Activated T-helper 9 cell treated with anti-CD3 and anti-CD28 coated beads, Interleukin-2, amount 50 U/mL, for 16 hours (primary cell): Measurements from ENCODE around the gene TSPAN5.
"Not testable (repeated sequence)": the region's sequence is repeated elsewhere in the genome, so short reads cannot be mapped to it uniquely, and the experiment has no call there.

Experiments
- DNase-seq: peaks from one replicate; pipeline ENCODE4 v3.0.0-alpha.2; 2020; ENCODE audit warnings: low read depth

TSPAN5 gene

DNA sequence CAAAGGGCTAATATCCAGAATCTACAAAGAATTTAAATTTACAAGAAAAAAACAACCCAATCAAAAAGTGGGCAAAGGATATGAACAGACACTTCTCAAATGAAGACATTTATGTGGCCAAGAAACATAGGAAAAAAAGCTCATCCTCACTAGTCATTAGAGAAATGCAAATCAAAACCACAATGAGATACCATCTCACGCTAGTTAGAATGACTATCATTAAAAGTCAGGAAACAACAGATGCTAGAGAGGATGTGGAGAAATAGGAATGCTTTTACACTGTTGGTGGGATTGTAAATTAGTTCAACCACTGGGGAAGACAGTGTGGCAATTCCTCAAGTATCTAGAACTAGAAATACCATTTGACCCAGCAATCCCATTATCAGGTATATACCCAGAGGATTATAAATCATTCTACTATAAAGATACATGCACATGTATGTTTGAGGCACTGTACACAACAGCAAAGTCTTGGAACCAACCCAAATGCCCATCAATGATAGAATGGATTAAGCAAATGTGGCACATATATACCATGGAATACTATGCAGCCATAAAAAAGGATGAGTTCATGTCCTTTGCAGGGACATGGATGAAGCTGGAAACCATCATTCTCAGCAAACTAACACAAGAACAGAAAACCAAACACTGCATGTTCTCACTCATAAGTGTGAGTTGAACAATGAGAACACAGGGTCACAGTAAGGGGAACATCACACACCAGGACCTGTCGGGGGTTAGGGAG lies 197.1 kb downstream of the TSPAN5 start:
- DNase-seq: not testable (repeated sequence)

DNA sequence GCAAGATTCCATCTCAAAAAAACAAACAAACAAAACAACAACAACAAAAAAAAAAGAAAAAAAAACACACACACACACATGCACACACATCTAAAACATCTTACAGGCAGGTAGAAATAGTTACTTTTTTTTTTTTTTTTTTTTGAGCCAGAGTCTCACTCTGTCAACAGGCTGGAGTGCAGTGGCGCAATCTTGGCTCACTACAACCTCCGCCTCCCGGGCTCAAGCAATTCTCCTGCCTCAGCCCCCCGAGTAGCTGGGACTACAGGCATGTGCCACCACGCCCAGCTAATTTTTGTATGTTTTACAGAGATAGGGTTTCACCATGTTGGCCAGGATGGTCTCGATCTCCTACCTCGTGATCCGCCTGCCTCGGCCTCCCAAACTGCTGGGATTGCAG lies 201.0 kb downstream of the TSPAN5 start:
- not testable (repeated sequence) for DNase-seq

DNA sequence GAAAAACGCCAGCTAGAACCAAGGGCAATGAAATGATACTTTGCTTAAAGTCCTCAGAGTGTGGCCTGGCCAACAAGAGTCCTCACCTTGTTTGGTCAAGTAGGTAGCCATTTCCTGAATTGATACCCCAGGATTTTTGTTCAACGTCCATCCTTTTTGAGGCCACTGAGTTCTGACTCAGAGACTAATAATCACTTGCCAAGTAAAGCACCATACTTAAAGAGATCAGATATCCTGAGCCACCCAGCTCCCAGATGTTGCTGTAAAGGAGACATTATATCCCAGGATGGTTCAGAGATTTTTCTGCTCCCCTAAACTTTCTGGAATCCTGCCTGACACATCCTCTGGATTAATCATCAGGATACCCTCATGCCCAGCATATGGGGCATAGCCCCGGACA lies 206.3 kb downstream of the TSPAN5 start:
- no peak for DNase-seq

GRCh38 chr4:98448908-98449307 lies 209.5 kb downstream of the TSPAN5 start:
- DNase-seq: no peak

- no peak for DNase-seq
These were observed 210.8 kb downstream of the TSPAN5 start for GRCh38 chr4:98447648-98448047.

DNA sequence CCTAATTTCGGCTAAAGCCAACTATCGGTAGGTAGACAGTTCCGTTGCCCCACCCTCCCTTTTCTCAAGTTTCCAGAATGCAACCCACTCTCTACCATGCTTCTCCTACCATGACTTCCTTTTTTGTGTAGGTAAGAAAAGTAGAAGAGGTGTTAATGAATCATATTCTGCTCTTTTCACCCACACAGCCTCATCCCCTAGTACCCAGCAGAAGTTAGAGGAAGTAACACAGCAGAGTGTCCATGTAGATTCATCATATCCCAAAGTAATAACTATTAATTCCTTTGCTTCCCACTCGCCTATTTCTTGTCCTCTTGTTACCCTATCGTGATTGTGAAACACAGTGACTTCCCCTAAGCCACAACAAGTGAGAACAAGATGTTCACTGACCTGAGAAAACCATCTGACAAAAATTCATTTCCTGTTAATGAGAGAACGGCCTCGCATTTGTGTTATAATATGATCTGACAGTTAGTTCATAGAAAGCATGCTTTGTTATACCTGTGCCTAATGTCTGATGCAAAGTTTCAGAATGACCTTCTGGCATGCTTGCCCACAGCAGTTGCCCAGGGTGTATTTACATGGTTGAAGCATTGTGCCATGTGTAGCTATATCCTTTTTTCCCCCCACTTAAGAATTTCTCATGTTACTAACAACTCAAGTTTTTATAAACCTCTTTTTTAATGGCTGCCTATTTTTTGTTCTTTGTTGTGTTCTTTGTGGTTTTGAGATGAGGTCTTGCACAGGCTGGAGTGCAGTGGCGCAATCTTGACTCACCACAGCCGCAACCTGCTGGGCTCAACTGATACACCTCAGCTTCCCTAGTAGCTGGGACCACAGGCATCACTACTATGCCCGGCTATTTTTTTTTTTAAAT lies 211.7 kb downstream of the TSPAN5 start:
- peak; percentile 41 for DNase-seq

- no peak for DNase-seq
These were observed 214.0 kb downstream of the TSPAN5 start for GRCh38 chr4:98444371-98444770.

GRCh38 chr4:98434816-98435215 lies 223.6 kb downstream of the TSPAN5 start:
- no peak for DNase-seq

GRCh38 chr4:98433691-98434090 lies 224.7 kb downstream of the TSPAN5 start:
- DNase-seq: no peak

- DNase-seq: no peak
These were observed 227.6 kb downstream of the TSPAN5 start for GRCh38 chr4:98430708-98431403.

DNA sequence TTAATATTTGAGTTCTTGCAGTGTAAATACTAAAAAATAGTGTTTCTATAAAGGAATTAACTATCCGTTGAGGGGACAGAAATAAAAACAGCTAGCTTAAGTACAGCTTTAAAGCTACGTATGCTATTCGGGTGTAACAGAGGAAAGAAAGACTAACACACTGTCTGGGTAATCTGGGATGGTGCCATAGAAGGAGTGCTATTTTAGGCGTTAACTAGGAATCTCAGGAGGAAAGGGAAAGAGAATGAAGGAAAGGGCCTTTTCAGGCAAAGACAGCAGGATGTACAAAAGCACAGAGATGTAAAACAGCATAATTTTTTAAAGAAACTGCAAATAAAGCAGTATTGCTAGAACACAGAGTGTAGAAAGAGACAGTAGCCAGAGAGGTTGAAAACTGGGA lies 235.4 kb downstream of the TSPAN5 start:
- DNase-seq: no peak

DNA sequence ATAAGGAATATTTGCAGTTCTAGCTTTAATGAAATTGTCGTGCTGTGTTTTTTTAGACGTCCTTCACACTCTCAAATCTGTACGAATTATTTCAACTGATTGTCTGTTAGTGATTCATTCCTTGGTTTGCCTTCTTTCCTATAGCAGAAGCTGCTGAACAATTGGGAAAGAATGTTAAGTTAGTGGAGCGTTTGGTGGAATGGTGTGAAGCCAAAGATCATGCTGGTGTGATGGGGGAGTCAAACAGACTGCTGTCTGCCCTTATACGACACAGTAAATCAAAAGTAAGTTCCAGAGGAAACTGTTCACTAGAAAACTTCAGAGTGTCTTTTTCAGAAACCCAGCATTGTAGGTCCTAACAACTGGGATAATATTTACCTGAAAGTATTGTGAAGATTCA lies 237.3 kb downstream of the TSPAN5 start:
- DNase-seq: no peak
